ENCODE results near the gene PSD.

The PSD gene

DNA sequence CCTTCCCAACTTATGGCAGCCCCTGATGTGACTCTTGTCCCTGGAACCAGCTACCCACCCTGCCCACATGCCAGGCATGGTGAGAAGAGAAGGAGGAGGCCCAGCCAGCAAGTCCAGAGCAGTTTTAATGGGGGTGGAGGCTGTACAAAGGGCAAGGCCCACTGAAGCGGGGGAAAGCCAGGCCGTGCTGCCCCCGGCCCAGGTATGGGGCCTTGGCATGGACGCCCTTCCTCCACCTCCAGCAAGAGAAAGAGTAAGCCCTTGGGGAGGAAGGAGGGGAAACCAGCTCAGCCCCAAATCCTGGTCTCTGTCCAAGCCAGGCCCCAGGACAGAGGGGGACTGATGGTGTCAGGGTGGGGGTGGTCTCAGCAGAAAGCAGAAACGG is 16.1 kb downstream of the PSD start:
- DNase-seq = no peak

DNA sequence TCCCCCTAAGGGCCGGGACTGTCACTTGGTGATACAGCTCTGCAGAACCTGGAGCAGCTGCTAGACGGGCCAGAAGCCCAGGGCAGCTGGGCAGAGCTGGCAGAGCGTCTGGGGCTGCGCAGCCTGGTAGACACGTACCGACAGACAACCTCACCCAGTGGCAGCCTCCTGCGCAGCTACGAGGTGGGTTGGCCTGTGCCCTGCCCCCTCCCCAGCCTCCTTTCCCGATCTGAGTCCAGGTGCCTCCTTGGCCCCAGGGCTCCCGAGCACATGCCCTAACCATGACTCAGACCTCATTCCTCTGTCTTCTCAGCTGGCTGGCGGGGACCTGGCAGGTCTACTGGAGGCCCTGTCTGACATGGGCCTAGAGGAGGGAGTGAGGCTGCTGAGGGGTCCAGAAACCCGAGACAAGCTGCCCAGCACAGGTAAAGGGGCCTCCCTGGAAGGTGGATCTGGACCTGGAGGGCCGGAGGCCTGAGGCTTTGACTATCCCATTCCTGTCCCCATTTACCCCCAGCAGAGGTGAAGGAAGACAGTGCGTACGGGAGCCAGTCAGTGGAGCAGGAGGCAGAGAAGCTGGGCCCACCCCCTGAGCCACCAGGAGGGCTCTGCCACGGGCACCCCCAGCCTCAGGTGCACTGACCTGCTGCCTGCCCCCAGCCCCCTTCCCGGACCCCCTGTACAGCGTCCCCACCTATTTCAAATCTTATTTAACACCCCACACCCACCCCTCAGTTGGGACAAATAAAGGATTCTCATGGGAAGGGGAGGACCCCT is 16.7 kb downstream of the PSD start:
- DNase-seq = no peak

DNA sequence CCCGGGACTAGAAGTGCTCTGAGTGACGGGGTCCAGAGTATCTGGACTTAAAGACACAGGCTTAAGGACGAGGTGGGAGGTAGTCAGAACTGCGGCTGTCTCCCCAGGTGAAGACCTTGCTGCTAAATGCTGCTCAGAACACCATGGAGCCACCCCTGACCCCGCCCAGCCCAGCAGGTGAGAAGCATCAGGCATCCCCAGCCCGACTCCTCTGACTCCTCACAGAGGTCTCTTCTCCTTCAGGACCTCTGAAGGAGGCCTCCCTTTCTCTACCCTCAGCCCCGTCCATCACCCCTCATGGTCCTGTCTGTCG is 17.3 kb downstream of the PSD start:
- no peak for DNase-seq

DNA sequence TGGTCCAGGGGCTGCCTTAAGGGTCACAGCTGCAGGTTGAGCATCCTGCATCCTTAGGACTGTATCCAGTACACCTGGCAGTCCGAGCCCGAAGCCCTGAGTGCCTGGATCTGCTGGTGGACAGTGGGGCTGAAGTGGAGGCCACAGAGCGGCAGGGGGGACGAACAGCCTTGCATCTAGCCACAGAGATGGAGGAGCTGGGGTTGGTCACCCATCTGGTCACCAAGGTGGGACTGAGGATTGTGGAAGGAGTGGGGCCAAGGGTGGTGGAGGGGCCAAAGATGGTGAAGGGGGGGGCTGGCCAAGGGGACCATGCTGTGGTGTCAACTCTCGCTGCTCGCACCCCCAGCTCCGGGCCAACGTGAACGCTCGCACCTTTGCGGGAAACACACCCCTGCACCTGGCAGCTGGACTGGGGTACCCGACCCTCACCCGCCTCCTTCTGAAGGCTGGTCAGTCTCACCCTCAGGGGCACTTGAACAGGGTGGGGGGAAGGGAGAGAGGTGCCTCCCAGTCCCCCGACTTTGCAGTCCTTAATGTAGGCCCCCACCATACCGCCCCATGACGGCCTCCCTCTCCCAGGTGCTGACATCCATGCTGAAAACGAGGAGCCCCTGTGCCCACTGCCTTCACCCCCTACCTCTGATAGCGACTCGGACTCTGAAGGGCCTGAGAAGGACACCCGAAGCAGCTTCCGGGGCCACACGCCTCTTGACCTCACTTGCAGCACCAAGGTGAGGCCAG is 17.8 kb downstream of the PSD start:
- DNase-seq = no peak

DNA sequence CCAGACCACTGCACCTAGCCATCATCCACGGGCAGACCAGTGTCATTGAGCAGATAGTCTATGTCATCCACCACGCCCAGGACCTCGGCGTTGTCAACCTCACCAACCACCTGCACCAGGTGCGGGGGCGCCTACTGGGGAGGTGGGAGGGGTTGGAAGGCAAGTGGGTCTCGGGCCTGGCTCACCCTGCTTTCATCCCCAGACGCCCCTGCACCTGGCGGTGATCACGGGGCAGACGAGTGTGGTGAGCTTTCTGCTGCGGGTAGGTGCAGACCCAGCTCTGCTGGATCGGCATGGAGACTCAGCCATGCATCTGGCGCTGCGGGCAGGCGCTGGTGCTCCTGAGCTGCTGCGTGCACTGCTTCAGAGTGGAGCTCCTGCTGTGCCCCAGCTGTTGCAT is 18.5 kb downstream of the PSD start:
- DNase-seq = no peak

DNA sequence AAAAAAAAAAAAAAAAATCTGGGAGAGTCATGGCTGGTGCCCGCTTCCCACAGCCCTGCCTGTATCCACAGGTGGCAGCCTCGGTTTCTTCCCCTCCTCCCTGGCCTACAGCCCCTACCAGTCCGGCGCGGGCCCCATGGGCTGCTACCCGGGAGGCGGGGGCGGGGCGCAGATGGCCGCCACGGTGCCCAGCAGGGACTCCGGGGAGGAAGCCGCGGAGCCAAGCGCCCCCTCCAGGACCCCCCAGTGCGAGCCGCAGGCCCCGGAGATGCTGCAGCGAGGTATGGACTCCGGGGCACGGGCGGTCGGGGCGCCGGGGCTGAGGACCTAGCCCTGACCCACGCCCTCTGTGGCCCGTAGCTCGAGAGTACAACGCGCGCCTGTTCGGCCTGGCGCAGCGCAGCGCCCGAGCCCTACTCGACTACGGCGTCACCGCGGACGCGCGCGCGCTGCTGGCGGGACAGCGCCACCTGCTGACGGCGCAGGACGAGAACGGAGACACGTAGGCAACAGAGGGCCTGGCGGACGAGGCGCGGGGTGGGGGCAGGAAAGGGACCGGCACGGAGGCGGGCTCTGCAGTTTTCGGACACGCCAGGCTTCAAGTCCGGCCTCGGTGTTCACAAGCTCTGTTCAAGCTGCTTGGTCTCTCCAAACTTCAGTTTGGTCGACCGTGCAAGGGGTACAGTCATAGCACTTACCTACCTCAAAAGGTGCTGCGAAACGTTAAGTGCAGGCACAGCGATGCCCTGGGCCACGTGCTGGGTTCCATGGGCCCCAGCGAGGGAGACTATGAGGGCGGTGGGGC is 19.2 kb downstream of the PSD start:
- peak; percentile 63 for DNase-seq

DNA sequence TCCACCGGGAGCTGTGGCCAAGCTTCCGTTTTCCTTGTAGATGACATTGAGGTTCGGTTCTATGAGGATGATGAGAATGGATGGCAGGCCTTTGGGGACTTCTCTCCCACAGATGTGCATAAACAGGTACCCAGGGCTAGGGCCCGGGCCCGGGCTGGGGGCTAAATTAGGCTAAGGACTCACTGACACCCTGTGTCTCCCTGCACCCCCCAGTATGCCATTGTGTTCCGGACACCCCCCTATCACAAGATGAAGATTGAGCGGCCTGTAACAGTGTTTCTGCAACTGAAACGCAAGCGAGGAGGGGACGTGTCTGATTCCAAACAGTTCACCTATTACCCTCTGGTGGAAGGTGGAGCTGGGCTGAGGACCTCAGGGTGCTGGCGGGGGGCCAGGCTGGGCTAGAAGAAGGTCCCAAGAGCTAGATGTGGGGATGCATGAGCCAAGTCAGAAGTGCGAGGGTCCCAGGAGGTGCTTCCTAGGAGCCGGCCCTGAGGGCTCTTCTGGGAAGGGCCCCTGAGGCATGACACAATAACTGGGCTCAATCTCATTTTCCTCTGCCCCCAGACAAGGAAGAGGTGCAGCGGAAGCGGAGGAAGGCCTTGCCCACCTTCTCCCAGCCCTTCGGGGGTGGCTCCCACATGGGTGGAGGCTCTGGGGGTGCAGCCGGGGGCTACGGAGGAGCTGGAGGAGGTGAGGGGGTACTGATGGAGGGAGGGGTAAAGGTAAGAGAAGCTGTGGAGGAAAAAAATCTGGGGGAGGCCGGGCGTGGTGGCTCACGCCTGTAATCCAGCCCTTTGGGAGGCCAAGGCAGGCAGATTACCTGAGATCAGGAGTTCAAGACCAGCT is 20.2 kb downstream of the PSD start:
- no peak for DNase-seq

DNA sequence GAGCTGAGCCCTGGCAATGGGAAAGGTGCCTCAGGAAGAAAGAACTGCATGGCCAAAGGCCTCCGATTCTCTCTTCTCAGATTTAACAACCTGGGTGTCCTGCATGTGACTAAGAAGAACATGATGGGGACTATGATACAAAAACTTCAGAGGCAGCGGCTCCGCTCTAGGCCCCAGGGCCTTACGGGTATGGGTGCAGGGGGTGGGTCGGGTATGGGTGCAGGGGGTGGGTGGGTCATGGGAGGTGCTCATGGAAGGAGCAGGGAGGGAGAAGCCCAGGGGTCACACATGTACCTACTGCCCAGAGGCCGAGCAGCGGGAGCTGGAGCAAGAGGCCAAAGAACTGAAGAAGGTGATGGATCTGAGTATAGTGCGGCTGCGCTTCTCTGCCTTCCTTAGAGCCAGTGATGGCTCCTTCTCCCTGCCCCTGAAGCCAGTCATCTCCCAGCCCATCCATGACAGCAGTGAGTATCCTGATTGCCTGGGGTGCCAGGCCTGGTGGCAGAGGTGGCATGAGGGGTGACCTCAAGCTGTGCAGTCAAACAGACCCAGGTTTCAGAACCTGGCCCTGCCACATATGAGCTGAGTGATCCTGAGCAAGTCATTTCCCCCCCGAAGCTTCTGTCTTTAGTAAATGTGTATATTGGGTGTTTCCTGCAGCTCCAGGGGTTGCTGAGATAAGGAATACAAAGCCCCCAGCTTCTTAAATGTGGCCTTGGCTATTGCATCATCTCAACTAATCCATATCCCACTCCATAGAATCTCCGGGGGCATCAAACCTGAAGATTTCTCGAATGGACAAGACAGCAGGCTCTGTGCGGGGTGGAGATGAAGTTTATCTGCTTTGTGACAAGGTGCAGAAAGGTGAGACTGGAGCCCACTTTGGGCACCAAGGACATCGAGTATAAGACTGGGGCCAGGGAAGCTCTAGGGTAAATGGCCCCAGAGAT is 21.1 kb downstream of the PSD start:
- no peak for DNase-seq

DNA sequence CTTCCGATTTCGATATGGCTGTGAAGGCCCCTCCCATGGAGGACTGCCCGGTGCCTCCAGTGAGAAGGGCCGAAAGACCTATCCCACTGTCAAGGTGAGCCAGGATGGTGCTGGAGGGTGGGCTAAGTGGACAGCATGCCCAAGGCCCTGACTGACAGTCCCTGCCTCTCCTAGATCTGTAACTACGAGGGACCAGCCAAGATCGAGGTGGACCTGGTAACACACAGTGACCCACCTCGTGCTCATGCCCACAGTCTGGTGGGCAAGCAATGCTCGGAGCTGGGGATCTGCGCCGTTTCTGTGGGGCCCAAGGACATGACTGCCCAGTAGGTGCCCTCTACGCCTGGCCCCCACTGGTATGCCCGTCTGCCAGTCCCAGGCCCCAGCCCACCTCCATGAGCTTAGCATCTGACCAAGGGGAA is 21.8 kb downstream of the PSD start:
- DNase-seq = no peak

DNA sequence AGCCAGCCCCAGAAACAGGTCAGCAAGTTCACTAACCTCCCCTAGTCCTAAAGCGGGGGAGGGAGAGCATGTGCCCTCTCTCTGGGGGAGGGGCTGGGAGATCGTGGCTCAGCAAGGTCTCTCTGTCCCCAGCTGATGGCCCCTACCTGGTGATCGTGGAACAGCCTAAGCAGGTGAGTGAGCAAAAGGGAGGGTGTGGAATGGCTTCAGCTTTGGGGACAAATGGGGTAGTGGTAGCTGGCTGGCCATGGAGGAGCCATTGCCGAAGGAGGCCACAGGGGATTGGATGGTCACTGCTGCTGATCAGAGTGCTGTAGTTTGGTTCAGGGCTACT is 22.3 kb downstream of the PSD start:
- no peak for DNase-seq

DNA sequence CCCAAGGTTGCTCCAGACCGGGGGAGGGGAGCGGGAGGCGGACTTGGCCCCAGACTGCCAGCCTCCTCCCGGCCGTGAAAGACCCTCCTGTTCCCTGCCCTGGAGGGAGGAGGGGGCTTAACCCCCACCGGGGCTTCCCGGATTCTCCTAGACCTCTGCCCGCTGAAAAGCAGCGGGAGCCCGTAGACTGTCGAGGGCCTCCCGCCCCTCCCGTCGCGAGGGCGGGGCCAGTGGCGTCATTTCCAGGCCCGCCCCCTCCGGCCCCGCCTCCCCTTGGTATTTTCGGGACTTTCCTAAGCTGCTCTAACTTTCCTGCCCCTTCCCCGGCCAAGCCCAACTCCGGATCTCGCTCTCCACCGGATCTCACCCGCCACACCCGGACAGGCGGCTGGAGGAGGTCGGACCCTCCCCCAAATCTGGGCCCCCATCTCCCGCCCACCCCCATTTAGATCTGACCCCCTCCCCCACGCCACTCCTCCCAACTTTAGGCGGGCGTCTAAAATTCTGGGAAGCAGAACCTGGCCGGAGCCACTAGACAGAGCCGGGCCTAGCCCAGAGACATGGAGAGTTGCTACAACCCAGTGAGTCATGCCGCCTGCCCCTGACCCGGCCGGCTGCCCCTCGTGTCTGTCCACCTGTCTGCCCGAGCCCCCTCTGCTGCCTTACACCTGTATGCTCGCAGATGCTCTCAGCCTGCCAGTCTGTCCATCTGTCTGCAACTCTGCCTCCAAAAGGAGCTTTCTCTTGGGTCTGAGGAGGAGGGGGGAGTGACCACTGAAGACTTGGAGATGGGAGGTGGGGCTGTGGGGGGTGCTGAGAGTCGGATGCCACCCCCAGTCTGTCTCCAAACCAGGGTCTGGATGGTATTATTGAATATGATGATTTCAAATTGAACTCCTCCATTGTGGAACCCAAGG is 22.9 kb downstream of the PSD start, which contains the start of gene NFKB2:
TSS of gene NFKB2 (plus strand) at position 306 of the 917 bp plus-strand sequence. CDS start at position 561, 255 bp downstream.
- peak; percentile 40 for DNase-seq

DNA sequence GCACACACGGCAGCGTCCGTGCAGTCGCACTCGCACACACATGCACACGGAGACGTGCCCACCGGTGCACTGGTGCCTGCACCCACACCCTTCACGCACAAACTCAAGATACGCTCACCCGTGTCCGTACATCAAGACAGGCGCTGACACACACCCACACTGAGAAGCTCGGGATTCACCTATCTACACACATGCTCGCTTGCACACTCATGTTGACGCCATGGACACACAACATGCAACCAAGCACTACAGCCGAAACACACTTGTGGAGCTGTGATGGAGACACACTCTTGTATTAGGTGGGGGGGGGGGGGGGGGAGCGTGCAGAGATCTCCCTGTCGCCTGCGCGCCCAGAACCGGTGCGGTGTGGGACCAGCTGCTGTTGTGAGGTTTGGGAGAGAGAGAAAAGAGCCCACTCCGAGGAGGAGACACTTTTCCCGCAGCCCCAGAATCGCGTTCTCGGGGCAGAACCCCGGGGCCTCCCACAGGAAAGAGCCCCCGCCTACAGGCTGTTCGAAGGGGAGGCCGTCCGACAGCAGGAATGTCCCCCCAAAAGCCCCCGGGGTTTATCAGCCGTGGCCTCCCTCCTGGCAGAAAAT is 23.7 kb downstream of the PSD start:
- DNase-seq = no peak

DNA sequence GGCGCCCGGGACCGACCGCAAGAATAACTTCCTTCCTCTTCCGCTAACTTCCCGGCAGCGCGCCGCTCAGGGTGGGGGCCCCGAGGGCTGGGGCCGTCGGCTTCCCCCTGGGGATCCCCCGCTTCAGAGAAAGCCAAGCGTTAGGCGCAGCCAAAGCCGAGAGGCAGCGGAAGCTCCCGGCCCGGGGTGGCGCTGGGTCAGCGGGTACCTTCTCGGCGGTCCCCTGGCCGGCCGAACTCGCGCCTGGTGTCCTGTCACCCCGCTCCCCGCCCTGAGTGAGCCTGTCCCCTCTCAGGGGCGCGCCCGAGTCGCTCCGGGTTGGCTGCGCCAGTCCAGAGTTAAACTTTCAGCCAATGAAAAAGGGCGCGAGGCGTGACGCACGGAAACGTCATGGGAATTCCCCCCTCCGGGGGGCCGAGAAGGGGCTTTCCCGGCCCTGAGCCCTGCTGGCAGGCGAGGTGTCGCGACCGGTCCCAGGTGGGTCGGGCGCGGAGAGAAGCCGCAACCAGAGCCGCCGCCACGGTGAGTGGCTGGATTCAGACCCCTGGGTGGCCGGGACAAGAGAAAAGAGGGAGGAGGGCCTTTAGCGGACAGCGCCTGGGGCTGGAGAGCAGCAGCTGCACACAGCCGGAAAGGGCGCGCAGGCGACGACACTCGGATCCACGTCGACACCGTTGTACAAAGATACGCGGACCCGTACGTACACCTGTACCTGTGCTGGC is 24.3 kb downstream of the PSD start:
- peak; percentile 29 for DNase-seq

DNA sequence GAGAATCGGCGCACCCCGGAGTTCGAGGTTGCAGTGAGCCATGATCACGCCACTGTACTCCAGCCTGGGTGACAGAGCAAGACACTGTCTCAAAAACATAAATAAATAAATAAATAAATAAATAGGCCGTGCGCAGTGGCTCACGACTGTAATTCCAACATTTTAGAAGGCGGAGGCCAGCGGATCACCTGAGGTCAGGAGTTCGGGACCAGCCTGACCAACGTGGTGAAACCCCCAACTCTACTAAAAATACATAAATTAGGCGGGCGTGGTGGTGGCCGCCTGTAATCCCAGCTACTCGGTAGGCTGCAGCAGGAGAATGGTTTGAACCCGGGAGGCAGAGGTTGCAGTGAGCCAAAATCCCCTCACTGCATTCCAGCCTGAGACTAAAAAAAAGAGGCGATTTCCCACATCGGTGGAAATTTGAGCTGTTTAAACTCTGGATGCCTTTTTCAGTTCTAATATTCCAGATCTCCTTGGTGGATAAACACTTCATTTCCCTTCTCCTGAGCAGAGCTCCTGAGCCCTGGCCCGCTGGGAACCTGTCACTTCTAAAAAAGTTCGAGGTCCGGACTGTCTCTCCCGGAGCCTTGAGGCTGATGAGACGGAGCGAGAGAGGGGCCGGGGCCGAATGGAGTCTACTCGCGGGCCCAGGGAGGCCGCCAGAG is 25.0 kb downstream of the PSD start:
- DNase-seq = peak; percentile 43

DNA sequence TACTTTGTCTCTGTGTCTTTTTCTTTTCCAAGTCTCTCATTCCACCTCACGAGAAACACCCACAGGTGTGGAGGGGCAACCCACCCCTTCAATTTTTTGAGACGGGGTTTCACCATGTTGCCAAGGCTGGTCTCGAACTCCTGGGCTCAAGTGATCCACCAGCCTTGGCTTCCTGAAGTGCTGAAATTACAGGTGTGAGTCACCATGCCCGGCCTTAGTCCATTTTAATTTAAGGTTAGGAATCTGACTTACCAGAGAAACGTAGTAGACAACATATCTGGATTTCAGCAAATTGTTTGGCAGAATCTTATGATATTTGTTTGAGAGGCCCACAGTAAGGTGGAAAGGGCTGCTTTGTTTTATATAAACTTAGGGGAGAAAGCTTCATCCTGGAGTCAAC is 26.3 kb downstream of the PSD start:
- DNase-seq = no peak

DNA sequence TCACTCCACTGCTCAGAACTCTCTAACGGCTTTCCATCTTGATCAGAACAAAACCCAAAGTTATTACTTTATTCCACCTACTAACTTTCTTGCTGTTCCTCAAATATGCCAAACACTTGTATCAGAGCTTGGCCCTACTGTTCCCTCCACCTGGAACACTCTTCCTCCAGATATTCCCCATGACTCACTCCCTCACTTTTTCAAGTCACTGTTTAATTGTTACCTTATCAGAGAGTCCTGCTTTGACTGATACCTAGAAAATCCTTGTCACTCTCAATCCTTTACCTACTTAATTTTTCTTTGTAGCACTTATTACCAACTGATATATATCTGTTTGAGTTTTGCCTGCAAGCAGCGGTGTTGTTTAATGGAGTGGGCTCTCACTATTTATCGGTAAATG is 28.7 kb downstream of the PSD start:
- DNase-seq = no peak

DNA sequence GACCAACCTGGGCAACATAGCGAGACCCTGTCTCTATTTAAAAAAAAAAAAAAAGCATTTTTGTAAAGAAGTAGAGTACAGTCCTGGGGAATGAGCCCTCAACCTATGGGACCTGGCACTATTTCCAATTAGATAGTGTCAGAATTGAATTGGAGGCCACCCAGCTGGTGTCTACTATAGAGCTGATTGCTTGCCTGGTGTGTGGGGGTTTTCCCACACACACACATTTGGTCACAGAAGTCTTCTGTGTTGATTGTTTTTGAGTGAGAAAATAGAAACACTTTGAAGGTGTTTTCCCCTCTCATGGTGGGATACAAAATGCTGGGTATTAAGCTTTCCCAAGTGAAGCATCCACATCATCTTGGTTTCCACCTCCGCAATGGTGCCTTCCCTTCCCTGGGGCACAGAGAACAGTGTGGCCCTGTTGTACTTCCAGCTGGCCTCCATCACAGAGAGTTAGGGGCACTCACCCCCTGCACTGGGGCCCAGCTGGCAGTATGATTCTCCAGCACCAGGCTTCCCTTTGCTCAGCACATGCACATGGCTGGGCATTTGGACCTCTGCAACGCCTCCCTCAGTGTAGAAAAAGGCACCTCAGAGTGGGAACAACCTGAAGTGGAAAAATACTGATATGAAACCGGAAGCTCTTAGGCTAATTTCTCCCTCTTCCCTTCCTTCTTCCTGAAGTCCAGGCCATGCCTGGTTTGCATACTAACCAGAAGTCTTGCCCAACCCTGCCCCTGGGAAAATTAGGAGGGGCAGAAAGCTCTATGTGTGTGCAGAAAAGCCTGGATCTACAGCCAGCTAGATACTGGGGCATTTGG is 33.8 kb downstream of the PSD start:
- DNase-seq = no peak

DNA sequence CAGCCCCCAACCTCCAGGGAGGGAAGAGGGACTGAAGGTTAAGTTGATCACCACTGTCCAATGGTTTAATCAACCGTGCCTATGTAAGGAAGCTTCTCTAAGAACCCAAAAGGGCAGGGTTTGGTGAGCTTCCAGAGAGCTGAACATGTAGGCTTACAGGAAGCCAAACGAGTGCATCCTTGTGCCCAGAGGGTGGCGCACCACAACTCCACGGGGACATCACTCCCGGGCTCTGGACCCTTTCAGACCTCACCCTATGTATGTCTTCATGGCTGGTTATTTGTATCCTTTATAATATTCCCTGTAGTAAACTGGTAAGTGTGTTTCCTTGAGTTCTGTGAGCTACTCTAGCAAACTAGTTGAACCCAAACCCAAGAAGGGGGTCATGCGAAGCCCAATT is 34.5 kb downstream of the PSD start:
- no peak for DNase-seq
